ENCODE results near the gene MYL12B. TPM values are rescaled to one million over a fixed set of nuclear protein-coding genes. Genes with fewer than 3 reads are reported as not detected.
A peak's percentile ranks its signal among the peaks of the same experiment; 100 is the strongest.

MYL12B gene
- total and polyA plus RNA-seq, 12 donors, result 153 to 457 (median 198) TPM

DNA sequence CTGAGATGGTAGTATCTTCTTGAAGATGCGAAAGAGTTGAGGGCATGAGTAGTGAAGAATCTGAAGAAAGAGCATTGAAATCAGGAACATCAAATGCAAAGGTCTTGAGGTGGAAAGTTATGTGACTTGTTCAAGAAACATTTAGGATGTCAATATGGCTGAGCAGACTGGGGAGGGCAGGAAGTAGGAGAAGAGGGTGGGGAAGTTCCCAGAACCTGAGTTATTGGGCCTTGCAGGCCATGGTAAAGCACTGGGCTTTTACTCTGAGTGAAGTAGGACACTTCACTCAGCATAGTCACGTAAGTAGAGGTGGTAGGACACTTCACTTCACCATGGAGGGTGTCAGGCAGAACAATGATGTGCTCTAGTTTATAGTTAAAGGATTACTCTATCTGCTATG is 26.1 kb upstream of the MYL12B start:
- H3K9me3 ChIP-seq, result no peaks in the 10 kb centered on the region
- H3K4me3 ChIP-seq, result no peak overlapping the region
- no peak for ATAC-seq
- intact Hi-C loops (cut with DNase I), result loop anchor here in 3 of 10 donors (5.0 to 10.0 kb wide), 3 partner anchors 51 to 309 kb away; no protein-coding TSS in a partner anchor
- TF ChIP-seq, protein P1, sequence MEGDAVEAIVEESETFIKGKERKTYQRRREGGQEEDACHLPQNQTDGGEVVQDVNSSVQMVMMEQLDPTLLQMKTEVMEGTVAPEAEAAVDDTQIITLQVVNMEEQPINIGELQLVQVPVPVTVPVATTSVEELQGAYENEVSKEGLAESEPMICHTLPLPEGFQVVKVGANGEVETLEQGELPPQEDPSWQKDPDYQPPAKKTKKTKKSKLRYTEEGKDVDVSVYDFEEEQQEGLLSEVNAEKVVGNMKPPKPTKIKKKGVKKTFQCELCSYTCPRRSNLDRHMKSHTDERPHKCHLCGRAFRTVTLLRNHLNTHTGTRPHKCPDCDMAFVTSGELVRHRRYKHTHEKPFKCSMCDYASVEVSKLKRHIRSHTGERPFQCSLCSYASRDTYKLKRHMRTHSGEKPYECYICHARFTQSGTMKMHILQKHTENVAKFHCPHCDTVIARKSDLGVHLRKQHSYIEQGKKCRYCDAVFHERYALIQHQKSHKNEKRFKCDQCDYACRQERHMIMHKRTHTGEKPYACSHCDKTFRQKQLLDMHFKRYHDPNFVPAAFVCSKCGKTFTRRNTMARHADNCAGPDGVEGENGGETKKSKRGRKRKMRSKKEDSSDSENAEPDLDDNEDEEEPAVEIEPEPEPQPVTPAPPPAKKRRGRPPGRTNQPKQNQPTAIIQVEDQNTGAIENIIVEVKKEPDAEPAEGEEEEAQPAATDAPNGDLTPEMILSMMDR (IDR thresholded peaks at IDR 0.05), result no peak
- 97 to 100% methylated on average over 2 of the region's 2 CpGs for WGBS, 2 donors
- peaks cover 0 to 11% (median 0%) of the 10 kb centered on the region in 9 donors for H3K4me1 ChIP-seq
- no peak overlapping the region for H3K27ac ChIP-seq
- no peaks in the 10 kb centered on the region for H3K27me3 ChIP-seq
- DNase-seq, result no peak
- H3K36me3 ChIP-seq, result no peaks in the 10 kb centered on the region

DNA sequence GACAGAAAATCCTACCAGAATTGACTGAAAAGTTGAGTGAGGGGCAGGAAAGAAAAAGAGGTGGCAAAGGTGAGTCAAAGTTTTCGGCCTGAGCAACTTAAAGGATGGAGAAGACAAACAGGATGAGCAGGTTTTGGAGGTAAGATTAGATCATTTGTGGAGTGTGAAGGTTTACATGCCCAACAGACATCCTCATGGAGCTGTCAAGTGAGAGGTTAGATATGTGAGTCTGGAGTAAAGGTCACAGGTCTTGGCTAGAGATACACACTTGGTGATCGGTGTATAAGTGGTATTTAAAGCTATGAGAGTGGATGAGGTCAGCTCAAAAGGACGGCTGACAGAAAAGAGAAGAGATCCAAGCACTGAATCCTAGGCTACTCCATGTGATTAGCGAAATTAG is 25.5 kb upstream of the MYL12B start:
- DNase-seq (no peak), ATAC-seq (peak in 3 of 8 donors; percentile 14 to 70 (median 63))
- H3K27me3 ChIP-seq, result no peaks in the 10 kb centered on the region
- 66% methylated on average over 4 of the region's 4 CpGs for WGBS, 2 donors
- H3K36me3 ChIP-seq, result no peaks in the 10 kb centered on the region
- no peak overlapping the region for H3K27ac ChIP-seq
- intact Hi-C loops (cut with DNase I), result loop anchor here in 3 of 10 donors (5.0 to 10.0 kb wide), 3 partner anchors 52 to 309 kb away; no protein-coding TSS in a partner anchor
- H3K4me3 ChIP-seq, result no peak overlapping the region
- TF ChIP-seq, protein P1 (IDR thresholded peaks at IDR 0.05), result no peak
- peaks cover 0 to 2% (median 0%) of the 10 kb centered on the region in 11 donors for H3K9me3 ChIP-seq
- H3K4me1 ChIP-seq, result peaks cover 0 to 11% (median 0%) of the 10 kb centered on the region in 9 donors

DNA sequence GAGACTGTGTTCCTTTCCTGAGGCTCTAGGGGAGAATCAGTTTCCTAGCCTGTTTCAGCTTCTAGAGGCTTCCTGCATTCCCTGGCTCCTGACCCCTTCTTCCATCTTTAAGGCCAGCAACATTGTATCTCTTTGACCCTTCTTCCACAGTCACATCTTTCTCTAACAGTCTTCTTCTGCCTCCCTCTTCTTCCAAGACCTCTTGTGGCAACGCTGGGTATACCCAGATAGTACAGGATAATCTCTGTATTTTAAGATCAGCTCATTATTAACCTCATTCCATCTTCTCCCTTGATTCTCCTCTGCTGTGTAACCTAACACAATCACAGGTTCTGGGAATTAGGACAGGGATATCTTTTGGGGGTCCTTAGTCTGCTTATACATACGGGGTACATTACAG is 23.2 kb upstream of the MYL12B start:
- intact Hi-C loops (cut with DNase I), result loop anchor here in 3 of 10 donors (5.0 to 10.0 kb wide), 3 partner anchors 54 to 311 kb away; no protein-coding TSS in a partner anchor

DNA sequence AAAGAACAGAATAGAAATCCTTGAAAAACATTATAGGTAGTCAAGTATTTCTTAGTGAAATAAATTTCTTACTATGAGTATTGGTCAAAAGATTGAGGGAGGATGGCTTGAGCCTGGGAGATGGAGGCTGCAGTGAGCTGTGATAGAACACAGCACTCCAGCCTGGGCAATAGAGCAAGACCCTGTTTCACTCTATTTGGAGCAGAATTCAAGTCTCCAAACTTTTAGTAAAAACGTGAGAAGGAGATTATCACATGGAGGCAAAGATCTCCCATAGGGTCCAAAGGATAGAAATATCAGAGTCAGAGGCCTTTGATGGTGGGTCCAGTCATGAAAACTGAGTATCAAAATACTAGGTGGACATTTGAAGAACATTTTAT is 16.8 kb upstream of the MYL12B start:
- Histone ChIP-seq H3K27ac (peak overlapping the region in 5 of 10 donors; percentile 99 to 100 (median 100)), H3K4me1 (peaks cover 0 to 46% (median 28%) of the 10 kb centered on the region in 9 donors)
- WGBS, 2 donors, result 47 to 76% methylated on average over 1 of the region's 1 CpG

More for the DNA sequence above, 23.2 kb upstream of the MYL12B start:
- Histone ChIP-seq H3K27me3 (no peaks in the 10 kb centered on the region), H3K4me1 (peaks cover 0 to 12% (median 0%) of the 10 kb centered on the region in 9 donors), H3K4me3 (no peak overlapping the region), H3K9me3 (peaks cover 0 to 4% (median 0%) of the 10 kb centered on the region in 11 donors), H3K36me3 (no peaks in the 10 kb centered on the region), H3K27ac (no peak overlapping the region)
- TF ChIP-seq, protein P1 (IDR thresholded peaks at IDR 0.05), result no peak
- no peak for DNase-seq
- WGBS, 2 donors, result 86% methylated on average over 2 of the region's 2 CpGs
- no peak for ATAC-seq

More for the DNA sequence above, 16.8 kb upstream of the MYL12B start:
- TF ChIP-seq, protein P1 (IDR thresholded peaks at IDR 0.05), result no peak
- Histone ChIP-seq H3K27me3 (no peaks in the 10 kb centered on the region), H3K9me3 (peaks cover 0 to 4% (median 0%) of the 10 kb centered on the region in 11 donors), H3K36me3 (peaks cover 0 to 12% (median 0%) of the 10 kb centered on the region in 9 donors), H3K4me3 (peak overlapping the region in 8 of 10 donors; percentile 81 to 95 (median 90))
- DNase-seq, result no peak
- intact Hi-C loops (cut with DNase I), result loop anchor here (5.0 to 10.0 kb wide), 11 partner anchors 48 to 313 kb away; partner anchors contain the start of gene LPIN2 (in 1 of the 10)
- ATAC-seq, result no peak

All from heart right ventricle (tissue), 16 donors.